ENCODE results near the gene NBPF1. TPM values are rescaled to one million over a fixed set of nuclear protein-coding genes. Genes with fewer than 3 reads are reported as not detected.
"Not testable (repeated sequence)": the region's sequence is repeated elsewhere in the genome, so short reads cannot be mapped to it uniquely, and the experiment has no call there.

Gene NBPF1
- total RNA-seq, 2 experiments from 2014 or later, result 2.8 to 3.1 TPM

GRCh38 chr1:16635959-16636358 lies 22.6 kb upstream of the NBPF1 start:
- H3K9me3 Mint-ChIP-seq (ENCODE audit: low read depth); H3K27ac Mint-ChIP-seq; H3K27me3 Mint-ChIP-seq; H3K4me3 Mint-ChIP-seq; H3K4me1 Mint-ChIP-seq; H3K36me3 Mint-ChIP-seq; ATAC-seq: not testable (repeated sequence)
- CTCF ChIA-PET, result interaction anchor here (1.7 to 1.9 kb wide), 2 partner anchors 11 to 71 kb away, joined by 4 to 5 read pairs; no protein-coding TSS in a partner anchor
- DNase-seq, result peak; percentile 40

DNA sequence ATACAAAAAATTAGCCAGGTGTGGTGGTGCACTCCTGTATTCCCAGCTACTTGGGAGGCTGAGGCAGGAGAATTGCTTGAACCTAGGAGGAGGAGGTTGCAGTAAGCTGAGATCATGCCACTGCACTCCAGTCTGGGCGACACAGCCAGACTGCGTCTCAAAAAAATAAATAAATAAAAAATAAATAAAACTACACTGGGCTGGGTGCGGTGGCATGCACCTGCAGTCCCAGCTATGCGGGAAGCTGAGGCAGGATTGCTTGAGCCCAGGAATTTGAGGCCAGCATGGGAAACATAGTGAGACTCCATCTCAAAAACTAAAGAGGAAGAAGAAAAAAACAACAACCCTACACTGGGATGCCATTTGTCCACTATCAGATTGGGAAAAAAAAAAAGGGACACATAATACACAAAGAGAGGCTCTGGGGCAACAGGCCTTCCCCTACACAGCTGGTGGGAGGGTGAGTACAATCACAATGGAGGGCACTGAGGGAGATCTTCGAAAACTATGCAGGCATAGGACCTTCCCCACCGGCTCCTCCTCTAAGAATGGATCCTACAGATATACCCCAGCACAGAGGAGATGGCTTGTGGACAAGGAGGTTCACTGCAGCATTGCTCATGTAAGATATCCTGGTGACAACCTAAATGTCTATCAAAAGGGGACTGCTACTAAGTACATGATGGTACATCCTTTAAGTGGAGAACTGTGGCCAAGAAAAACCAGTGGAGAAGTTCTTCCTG lies 20.3 kb upstream of the NBPF1 start:
- CTCF ChIA-PET; H3K4me1 Mint-ChIP-seq; H3K9me3 Mint-ChIP-seq (ENCODE audit: low read depth); H3K4me3 Mint-ChIP-seq; H3K27me3 Mint-ChIP-seq; H3K27ac Mint-ChIP-seq; ATAC-seq: not testable (repeated sequence)
- peak; percentile 40 for DNase-seq
- peaks cover 14% of the 10 kb centered on the region for H3K36me3 Mint-ChIP-seq

GRCh38 chr1:16632044-16632850 lies 18.9 kb upstream of the NBPF1 start:
- CTCF ChIA-PET, result interaction anchor here (0.7 kb wide), 1 partner anchor 11 kb away, joined by 3 read pairs; no protein-coding TSS in a partner anchor
- H3K27ac Mint-ChIP-seq; H3K4me3 Mint-ChIP-seq; H3K9me3 Mint-ChIP-seq (ENCODE audit: low read depth); H3K27me3 Mint-ChIP-seq; ATAC-seq; H3K4me1 Mint-ChIP-seq: not testable (repeated sequence)
- peaks cover 21% of the 10 kb centered on the region for H3K36me3 Mint-ChIP-seq
- DNase-seq, result peak; percentile 40

GRCh38 chr1:16631248-16632043 lies 18.1 kb upstream of the NBPF1 start:
- no peaks in the 10 kb centered on the region for H3K27me3 Mint-ChIP-seq
- no peak overlapping the region for H3K4me3 Mint-ChIP-seq
- H3K9me3 Mint-ChIP-seq (ENCODE audit: low read depth), result no peaks in the 10 kb centered on the region
- no peak overlapping the region for H3K27ac Mint-ChIP-seq
- H3K4me1 Mint-ChIP-seq, result peaks cover 6% of the 10 kb centered on the region
- peaks cover 23% of the 10 kb centered on the region for H3K36me3 Mint-ChIP-seq
- ATAC-seq (no peak), DNase-seq (peak; percentile 42)
- CTCF ChIA-PET, result interaction anchor here (0.6 kb wide), 1 partner anchor 323 kb away, joined by 3 read pairs; no protein-coding TSS in a partner anchor

GRCh38 chr1:16630661-16631247 lies 17.4 kb upstream of the NBPF1 start:
- H3K4me3 Mint-ChIP-seq, result no peak overlapping the region
- CTCF ChIA-PET, result no interaction called here
- peak; percentile 43 for DNase-seq

GRCh38 chr1:16629916-16630530 lies 16.7 kb upstream of the NBPF1 start:
- peaks cover 23% of the 10 kb centered on the region for H3K36me3 Mint-ChIP-seq
- peak; percentile 41 for DNase-seq
- CTCF ChIA-PET, result interaction anchor here (1.3 kb wide), 1 partner anchor 22 kb away, joined by 5 read pairs; no protein-coding TSS in a partner anchor

More at GRCh38 chr1:16630661-16631247, 17.4 kb upstream of the NBPF1 start:
- H3K9me3 Mint-ChIP-seq (ENCODE audit: low read depth), result no peaks in the 10 kb centered on the region
- H3K4me1 Mint-ChIP-seq, result peaks cover 6% of the 10 kb centered on the region
- H3K27me3 Mint-ChIP-seq, result no peaks in the 10 kb centered on the region
- ATAC-seq, result no peak
- H3K36me3 Mint-ChIP-seq, result peaks cover 23% of the 10 kb centered on the region
- H3K27ac Mint-ChIP-seq, result no peak overlapping the region

GRCh38 chr1:16628361-16629111 lies 15.2 kb upstream of the NBPF1 start:
- CTCF ChIA-PET, result interaction anchor here (0.6 to 1.3 kb wide), 2 partner anchors 12 to 20 kb away, joined by 3 to 5 read pairs; no protein-coding TSS in a partner anchor
- H3K36me3 Mint-ChIP-seq, result peaks cover 15% of the 10 kb centered on the region
- DNase-seq (peak; percentile 46), ATAC-seq (no peak)
- H3K9me3 Mint-ChIP-seq (ENCODE audit: low read depth), result no peaks in the 10 kb centered on the region
- H3K4me3 Mint-ChIP-seq, result no peak overlapping the region
- no peak overlapping the region for H3K27ac Mint-ChIP-seq
- H3K4me1 Mint-ChIP-seq, result peaks cover 6% of the 10 kb centered on the region
- no peaks in the 10 kb centered on the region for H3K27me3 Mint-ChIP-seq

More at GRCh38 chr1:16629916-16630530, 16.7 kb upstream of the NBPF1 start:
- not testable (repeated sequence) for H3K27me3 Mint-ChIP-seq; H3K27ac Mint-ChIP-seq; H3K9me3 Mint-ChIP-seq (ENCODE audit: low read depth); H3K4me3 Mint-ChIP-seq; H3K4me1 Mint-ChIP-seq; ATAC-seq

- H3K27ac Mint-ChIP-seq; ATAC-seq; H3K4me1 Mint-ChIP-seq; H3K9me3 Mint-ChIP-seq (ENCODE audit: low read depth); DNase-seq; H3K27me3 Mint-ChIP-seq; H3K4me3 Mint-ChIP-seq: not testable (repeated sequence)
- peaks cover 15% of the 10 kb centered on the region for H3K36me3 Mint-ChIP-seq
- CTCF ChIA-PET, result interaction anchor here (2.1 to 2.2 kb wide), 2 partner anchors 14 to 18 kb away, joined by 9 to 20 read pairs; partner anchors contain the start of gene NBPF1
Measured at GRCh38 chr1:16626409-16626983, 13.1 kb upstream of the NBPF1 start.

GRCh38 chr1:16625497-16626408 lies 12.4 kb upstream of the NBPF1 start:
- Mint-ChIP-seq H3K4me1 (peaks cover 6% of the 10 kb centered on the region), H3K36me3 (peaks cover 14% of the 10 kb centered on the region), H3K27ac (no peak overlapping the region), H3K9me3 (ENCODE audit: low read depth) (no peaks in the 10 kb centered on the region), H3K4me3 (no peak overlapping the region), H3K27me3 (no peaks in the 10 kb centered on the region)
- CTCF ChIA-PET, result interaction anchor here (0.6 to 2.2 kb wide), 8 partner anchors 10 to 912 kb away, joined by 3 to 20 read pairs (median 4); partner anchors contain the start of gene NBPF1
- ATAC-seq (no peak), DNase-seq (no peak)

DNA sequence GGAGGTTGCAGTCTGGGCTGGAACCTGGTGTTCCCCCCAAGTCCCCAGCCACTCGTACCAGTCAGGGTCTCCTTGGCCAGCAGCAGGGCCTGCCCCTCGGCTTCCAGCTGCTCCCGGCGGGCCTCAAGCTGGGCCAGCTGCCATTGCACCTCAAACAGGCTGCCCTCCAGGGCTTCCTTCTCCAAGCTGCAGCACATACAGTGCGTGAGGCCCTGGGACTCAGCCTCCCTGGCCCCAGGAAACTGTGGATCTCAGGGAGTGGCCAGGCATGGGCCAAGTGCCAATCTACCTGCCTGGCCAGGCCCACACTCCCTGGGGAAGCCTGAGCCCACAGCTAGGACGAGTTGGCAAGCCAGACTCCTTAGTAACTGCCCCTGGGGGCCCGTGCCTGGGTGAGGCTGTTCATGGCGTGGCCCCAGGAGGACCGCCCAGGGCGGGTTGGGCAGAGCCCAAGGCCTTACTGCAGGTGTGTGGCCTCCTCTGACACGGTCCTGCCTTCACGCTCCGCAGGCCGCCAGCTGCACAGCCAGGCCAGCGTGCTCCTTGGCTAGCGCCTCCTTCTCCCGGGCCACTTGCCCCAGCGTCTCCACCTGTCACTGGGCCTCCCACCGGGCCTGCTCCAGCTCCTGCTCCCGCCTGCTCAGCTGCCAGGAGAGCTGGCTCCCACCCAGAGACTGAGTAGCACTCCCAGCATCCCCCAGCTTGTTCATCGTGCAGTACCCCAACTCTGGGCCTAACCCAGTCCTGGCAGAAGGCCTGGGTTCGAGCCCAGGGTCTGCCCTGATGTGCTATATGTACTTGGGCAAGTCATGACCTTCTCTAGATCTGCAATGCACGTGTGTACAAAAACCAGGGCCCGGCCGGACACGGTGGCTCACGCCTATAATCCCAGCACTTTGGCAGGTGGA lies 10.7 kb upstream of the NBPF1 start:
- not testable (repeated sequence) for H3K4me3 Mint-ChIP-seq; H3K27ac Mint-ChIP-seq; ATAC-seq; H3K36me3 Mint-ChIP-seq; H3K27me3 Mint-ChIP-seq; H3K4me1 Mint-ChIP-seq; H3K9me3 Mint-ChIP-seq (ENCODE audit: low read depth)
- CTCF ChIA-PET, result interaction anchor here (0.6 to 2.2 kb wide), 10 partner anchors 8 to 103 kb away, joined by 3 to 20 read pairs (median 4); partner anchors contain the start of gene NBPF1
- peak; percentile 42 for DNase-seq

Measured in activated CD8-positive, alpha-beta memory T cell treated with anti-CD3 and anti-CD28 coated beads, Interleukin-2, amount 10 ng/mL, durations not matched to agents 7 days and 5 days (primary cell).